Measurements from ENCODE around the gene SIN3A.
"Not testable (repeated sequence)": the region's sequence is repeated elsewhere in the genome, so short reads cannot be mapped to it uniquely, and the experiment has no call there.

Gene SIN3A

GRCh38 chr15:75338661-75339240 lies 112.7 kb downstream of the SIN3A start:
- no peak overlapping the region for H3K9ac ChIP-seq (ENCODE audit: low read length)
- H4K20me1 ChIP-seq (ENCODE audit: low read depth, low read length), result no peaks in the 10 kb centered on the region
- no peak overlapping the region for H2AFZ ChIP-seq (ENCODE audit: low read depth, low read length, severe bottlenecking)
- H3K9me2 ChIP-seq (replicated peaks; ENCODE audit: insufficient read depth, low read length), result no peaks in the 10 kb centered on the region
- no peak for TF ChIP-seq CTCF (IDR thresholded peaks at IDR 0.05; ENCODE audit: insufficient read depth, low read length, poor library complexity, severe bottlenecking)
- no peak for TF ChIP-seq EZH2phosphoT487 (conservative IDR thresholded peaks at IDR 0.05; ENCODE audit: low read length)
- H3K4me3 ChIP-seq (ENCODE audit: insufficient read depth, low read length, poor library complexity, severe bottlenecking), result no peak overlapping the region
- no peaks in the 10 kb centered on the region for H3K27me3 ChIP-seq (ENCODE audit: low read length)
- H3F3A ChIP-seq (ENCODE audit: insufficient read depth), result no peaks in the 10 kb centered on the region
- no peak overlapping the region for H3K4me2 ChIP-seq (ENCODE audit: low read depth, low read length, poor library complexity, severe bottlenecking)
- no peaks in the 10 kb centered on the region for H3K36me3 ChIP-seq (ENCODE audit: low read length)
- H3K9me3 ChIP-seq (ENCODE audit: insufficient read depth, low read length), result no peaks in the 10 kb centered on the region
- no peak overlapping the region for H3K27ac ChIP-seq (ENCODE audit: low read depth, low read length)
- H3K79me2 ChIP-seq (ENCODE audit: insufficient read depth, low read length), result 0 out of 2 replicates have a peak, but pooled peaks cover 3% of the 10 kb centered on the region

- no peaks in the 10 kb centered on the region for H3F3A ChIP-seq (ENCODE audit: insufficient read depth)
- no peaks in the 10 kb centered on the region for H3K9me3 ChIP-seq (ENCODE audit: insufficient read depth, low read length)
- H3K9me2 ChIP-seq (replicated peaks; ENCODE audit: insufficient read depth, low read length), result no peaks in the 10 kb centered on the region
- 0 out of 2 replicates have a peak, but pooled peaks cover 3% of the 10 kb centered on the region for H3K79me2 ChIP-seq (ENCODE audit: insufficient read depth, low read length)
- H4K20me1 ChIP-seq (ENCODE audit: low read depth, low read length), result no peaks in the 10 kb centered on the region
- TF ChIP-seq EZH2phosphoT487 (conservative IDR thresholded peaks at IDR 0.05; ENCODE audit: low read length) (no peak), CTCF (IDR thresholded peaks at IDR 0.05; ENCODE audit: insufficient read depth, low read length, poor library complexity, severe bottlenecking) (no peak)
- no peaks in the 10 kb centered on the region for H3K36me3 ChIP-seq (ENCODE audit: low read length)
- peak within 1 kb of the TSS; percentile 65 for H3K4me2 ChIP-seq (ENCODE audit: low read depth, low read length, poor library complexity, severe bottlenecking)
- H3K4me3 ChIP-seq (ENCODE audit: insufficient read depth, low read length, poor library complexity, severe bottlenecking), result peak within 1 kb of the TSS; percentile 90
- no peaks in the 10 kb centered on the region for H3K27me3 ChIP-seq (ENCODE audit: low read length)
- H2AFZ ChIP-seq (ENCODE audit: low read depth, low read length, severe bottlenecking), result peak within 1 kb of the TSS; percentile 91
- peak within 1 kb of the TSS; percentile 88 for H3K9ac ChIP-seq (ENCODE audit: low read length)
- H3K27ac ChIP-seq (ENCODE audit: low read depth, low read length), result peak within 1 kb of the TSS; percentile 38
These were observed 115.7 kb downstream of the SIN3A start, which contains the start of gene COMMD4 for GRCh38 chr15:75335705-75336355. TSS of gene COMMD4 (plus strand) at chr15:75336063. CDS start at chr15:75336090, 27 bp downstream.

DNA sequence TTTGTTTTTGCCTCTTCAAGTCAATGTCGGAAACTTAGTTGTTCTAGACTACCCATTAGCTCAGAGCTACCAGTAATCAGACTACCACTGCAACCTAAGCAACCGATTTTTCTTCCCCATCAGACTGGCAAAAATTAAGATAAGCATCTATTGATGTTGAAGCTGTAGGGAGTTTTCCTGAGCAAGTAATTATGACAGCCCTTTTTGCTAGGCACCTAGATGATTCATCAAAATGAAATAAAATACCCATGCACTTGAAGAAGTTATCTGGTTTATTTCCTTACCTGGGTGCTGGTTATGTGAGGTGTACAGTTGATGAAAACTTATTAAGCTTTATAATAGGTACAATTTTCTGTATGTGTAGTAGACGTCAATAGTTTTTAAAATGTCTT lies 116.2 kb downstream of the SIN3A start:
- H3F3A ChIP-seq (ENCODE audit: insufficient read depth), result no peaks in the 10 kb centered on the region
- peak overlapping the region; percentile 91 for H2AFZ ChIP-seq (ENCODE audit: low read depth, low read length, severe bottlenecking)
- H3K27me3 ChIP-seq (ENCODE audit: low read length), result no peaks in the 10 kb centered on the region
- H3K27ac ChIP-seq (ENCODE audit: low read depth, low read length), result no peak overlapping the region
- no peaks in the 10 kb centered on the region for H3K36me3 ChIP-seq (ENCODE audit: low read length)
- H3K4me3 ChIP-seq (ENCODE audit: insufficient read depth, low read length, poor library complexity, severe bottlenecking), result peak overlapping the region; percentile 90
- peak overlapping the region; percentile 65 for H3K4me2 ChIP-seq (ENCODE audit: low read depth, low read length, poor library complexity, severe bottlenecking)
- H4K20me1 ChIP-seq (ENCODE audit: low read depth, low read length), result no peaks in the 10 kb centered on the region
- peak overlapping the region; percentile 88 for H3K9ac ChIP-seq (ENCODE audit: low read length)
- TF ChIP-seq CTCF (IDR thresholded peaks at IDR 0.05; ENCODE audit: insufficient read depth, low read length, poor library complexity, severe bottlenecking) (no peak), EZH2phosphoT487 (conservative IDR thresholded peaks at IDR 0.05; ENCODE audit: low read length) (no peak)
- no peaks in the 10 kb centered on the region for H3K9me3 ChIP-seq (ENCODE audit: insufficient read depth, low read length)
- H3K9me2 ChIP-seq (replicated peaks; ENCODE audit: insufficient read depth, low read length), result no peaks in the 10 kb centered on the region
- 0 out of 2 replicates have a peak, but pooled peaks cover 3% of the 10 kb centered on the region for H3K79me2 ChIP-seq (ENCODE audit: insufficient read depth, low read length)

DNA sequence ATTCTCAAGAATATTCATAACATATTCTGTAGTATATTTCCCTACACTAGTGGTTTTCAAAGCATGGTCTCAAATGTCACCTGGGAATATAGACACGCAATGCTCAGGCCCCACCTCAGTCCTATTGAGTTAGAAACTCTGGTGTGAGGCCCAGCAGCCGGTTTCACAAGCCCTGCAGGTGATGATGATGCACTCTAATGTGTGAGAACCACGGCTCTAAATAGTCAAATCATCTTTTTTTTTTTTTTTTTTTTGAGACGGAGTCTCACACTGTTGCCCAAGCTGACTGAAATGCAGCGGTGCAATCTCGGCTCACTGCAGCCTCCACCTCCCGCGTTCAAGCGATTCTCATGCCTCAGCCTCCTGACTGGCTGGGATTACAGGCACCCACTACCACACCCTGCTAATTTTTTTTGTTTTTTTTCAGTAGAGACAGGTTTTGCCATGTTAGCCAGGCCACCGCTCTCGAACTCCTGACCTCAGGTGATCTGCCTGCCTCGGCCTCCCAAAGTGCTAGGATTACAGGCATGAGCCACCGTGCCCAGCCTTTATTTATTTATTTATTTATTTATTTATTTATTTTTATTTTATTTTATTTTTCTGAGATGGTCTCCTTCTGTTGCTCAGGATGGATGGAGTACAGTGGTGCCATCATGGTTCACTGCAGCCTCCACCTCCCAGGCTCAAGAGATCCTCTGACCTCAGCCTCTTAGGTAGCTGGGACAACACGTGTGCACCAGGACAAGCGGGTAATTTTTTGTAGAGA lies 117.7 kb downstream of the SIN3A start:
- not testable (repeated sequence) for H3K79me2 ChIP-seq (ENCODE audit: insufficient read depth, low read length); H3K36me3 ChIP-seq (ENCODE audit: low read length); H3K27me3 ChIP-seq (ENCODE audit: low read length); H2AFZ ChIP-seq (ENCODE audit: low read depth, low read length, severe bottlenecking); H3K4me2 ChIP-seq (ENCODE audit: low read depth, low read length, poor library complexity, severe bottlenecking); H3K4me3 ChIP-seq (ENCODE audit: insufficient read depth, low read length, poor library complexity, severe bottlenecking); H3K9me3 ChIP-seq (ENCODE audit: insufficient read depth, low read length); H3K9ac ChIP-seq (ENCODE audit: low read length); H3K9me2 ChIP-seq (replicated peaks; ENCODE audit: insufficient read depth, low read length); H3F3A ChIP-seq (ENCODE audit: insufficient read depth); H4K20me1 ChIP-seq (ENCODE audit: low read depth, low read length); H3K27ac ChIP-seq (ENCODE audit: low read depth, low read length)

DNA sequence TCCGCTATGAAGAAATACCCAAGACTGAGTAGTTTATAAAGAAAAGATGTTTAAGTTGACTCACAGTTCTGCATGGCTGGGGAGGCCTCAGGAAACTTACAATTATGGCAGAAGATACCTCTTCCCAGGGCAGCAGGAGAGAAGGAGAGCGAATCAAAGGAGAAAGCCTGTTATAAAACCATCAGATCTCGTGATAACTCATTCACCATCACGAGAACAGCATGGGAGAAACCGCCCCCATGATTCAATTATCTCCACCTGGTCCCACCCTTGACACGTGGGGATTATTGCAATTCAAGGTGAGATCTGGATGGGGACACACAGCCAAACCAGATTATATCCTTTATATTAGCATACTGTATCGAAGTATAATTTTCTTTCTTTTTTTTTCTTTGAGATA lies 119.4 kb downstream of the SIN3A start:
- H3K9me2 ChIP-seq (replicated peaks; ENCODE audit: insufficient read depth, low read length); H3K9ac ChIP-seq (ENCODE audit: low read length); H3K27me3 ChIP-seq (ENCODE audit: low read length); H3K79me2 ChIP-seq (ENCODE audit: insufficient read depth, low read length); H3K27ac ChIP-seq (ENCODE audit: low read depth, low read length); H4K20me1 ChIP-seq (ENCODE audit: low read depth, low read length); H3K4me2 ChIP-seq (ENCODE audit: low read depth, low read length, poor library complexity, severe bottlenecking); H3K36me3 ChIP-seq (ENCODE audit: low read length); H3K4me3 ChIP-seq (ENCODE audit: insufficient read depth, low read length, poor library complexity, severe bottlenecking); H2AFZ ChIP-seq (ENCODE audit: low read depth, low read length, severe bottlenecking); H3K9me3 ChIP-seq (ENCODE audit: insufficient read depth, low read length); H3F3A ChIP-seq (ENCODE audit: insufficient read depth): not testable (repeated sequence)
